ENCODE data around the gene IL1RN.

DNA sequence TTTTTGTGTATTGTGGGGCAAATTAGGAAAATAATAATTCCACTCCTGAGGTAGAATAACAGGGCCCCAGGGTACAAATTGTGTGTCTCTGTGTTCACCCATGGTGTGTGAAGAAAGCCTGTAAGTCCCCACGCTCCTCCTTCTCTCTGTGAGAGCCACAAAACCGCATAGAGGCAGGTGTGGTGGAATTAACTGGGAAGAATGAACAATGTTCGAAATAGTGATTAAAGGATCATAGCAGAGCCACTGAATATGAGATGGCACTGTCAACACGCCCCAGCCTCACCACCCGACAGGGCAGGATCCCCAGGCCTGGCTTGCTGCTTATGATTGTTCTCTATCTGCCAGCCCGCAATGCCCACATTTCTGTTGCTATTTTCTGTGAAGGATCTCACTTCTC, 14.1 kb downstream of the IL1RN start:
- TF ChIP-seq, protein P1, sequence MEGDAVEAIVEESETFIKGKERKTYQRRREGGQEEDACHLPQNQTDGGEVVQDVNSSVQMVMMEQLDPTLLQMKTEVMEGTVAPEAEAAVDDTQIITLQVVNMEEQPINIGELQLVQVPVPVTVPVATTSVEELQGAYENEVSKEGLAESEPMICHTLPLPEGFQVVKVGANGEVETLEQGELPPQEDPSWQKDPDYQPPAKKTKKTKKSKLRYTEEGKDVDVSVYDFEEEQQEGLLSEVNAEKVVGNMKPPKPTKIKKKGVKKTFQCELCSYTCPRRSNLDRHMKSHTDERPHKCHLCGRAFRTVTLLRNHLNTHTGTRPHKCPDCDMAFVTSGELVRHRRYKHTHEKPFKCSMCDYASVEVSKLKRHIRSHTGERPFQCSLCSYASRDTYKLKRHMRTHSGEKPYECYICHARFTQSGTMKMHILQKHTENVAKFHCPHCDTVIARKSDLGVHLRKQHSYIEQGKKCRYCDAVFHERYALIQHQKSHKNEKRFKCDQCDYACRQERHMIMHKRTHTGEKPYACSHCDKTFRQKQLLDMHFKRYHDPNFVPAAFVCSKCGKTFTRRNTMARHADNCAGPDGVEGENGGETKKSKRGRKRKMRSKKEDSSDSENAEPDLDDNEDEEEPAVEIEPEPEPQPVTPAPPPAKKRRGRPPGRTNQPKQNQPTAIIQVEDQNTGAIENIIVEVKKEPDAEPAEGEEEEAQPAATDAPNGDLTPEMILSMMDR (conservative IDR thresholded peaks at IDR 0.05): no peak
- TF ChIP-seq ZFX (IDR thresholded peaks at IDR 0.05): no peak
